ENCODE measurements around the gene PUM2.

Gene PUM2

GRCh38 chr2:20214566-20215182 is 136.0 kb downstream of the PUM2 start:
- no peak for DNase-seq

DNA sequence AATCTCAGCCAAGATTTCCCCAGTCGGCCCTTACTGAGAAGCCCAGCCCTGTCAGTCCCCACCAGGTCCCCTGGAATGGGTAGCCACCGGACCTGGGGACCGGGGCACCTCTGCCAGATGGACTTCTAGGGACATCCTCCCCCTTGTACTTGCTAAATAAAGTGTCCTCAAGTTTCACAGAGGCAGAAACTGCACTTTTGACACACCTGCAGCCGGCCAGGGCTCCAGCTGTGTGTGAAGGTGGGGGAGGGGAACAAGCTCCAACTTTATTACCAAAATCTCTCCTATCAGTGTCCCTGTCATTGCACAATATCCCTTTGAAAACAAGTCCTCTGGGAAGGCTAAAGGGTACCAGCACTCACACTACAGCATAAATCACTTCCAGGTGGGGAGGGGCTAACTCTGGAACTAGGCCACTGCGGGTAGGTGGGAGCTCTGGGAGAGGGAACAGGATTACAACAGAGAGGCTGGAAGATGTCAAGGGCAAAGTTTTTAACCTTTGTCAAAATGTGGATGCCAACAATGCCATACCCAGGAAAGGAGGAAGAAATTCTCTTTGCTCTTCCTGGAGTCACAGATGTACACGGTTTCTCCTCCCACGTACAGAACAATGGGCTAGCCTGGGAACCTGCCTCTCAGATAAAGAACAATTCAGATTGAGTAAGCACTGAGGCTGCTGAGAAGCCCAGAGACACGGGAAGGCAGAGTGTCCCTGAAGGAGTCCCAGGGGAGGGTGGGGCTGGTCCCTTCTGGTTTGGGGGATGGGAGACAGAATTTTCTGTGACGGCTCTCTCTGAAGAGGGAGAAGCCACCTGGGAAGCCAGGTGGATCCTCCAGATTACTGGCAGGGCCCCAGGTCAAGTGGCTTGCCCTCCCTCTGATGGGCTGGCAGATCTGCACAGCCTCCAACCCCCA is 136.7 kb downstream of the PUM2 start:
- DNase-seq: no peak

GRCh38 chr2:20212871-20213503 is 137.7 kb downstream of the PUM2 start:
- no peak for DNase-seq

DNA sequence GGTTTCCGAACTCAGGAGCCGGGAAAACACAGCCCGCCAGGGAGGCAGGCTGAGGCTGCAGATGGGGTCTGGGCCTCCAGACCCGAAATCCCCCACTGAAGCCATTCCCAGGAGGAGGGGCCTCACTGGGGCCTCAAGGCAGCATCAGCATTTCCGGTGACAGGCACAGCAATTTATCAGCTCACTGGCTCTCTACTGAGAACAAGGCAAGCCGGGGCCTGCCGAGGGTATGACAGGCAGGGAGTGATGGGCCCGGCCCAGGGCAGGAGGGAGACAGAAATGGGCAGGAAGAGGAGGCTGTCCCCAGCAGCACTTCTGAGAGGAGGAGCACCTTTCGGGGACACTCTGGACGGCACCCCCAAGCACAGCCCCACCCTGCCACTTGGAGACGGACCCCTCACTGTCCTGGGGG is 138.2 kb downstream of the PUM2 start:
- no peak for DNase-seq

- no peak for DNase-seq
These were observed 138.7 kb downstream of the PUM2 start for GRCh38 chr2:20211860-20212458.

- DNase-seq: no peak
These were observed 139.2 kb downstream of the PUM2 start for GRCh38 chr2:20211420-20211819.

DNA sequence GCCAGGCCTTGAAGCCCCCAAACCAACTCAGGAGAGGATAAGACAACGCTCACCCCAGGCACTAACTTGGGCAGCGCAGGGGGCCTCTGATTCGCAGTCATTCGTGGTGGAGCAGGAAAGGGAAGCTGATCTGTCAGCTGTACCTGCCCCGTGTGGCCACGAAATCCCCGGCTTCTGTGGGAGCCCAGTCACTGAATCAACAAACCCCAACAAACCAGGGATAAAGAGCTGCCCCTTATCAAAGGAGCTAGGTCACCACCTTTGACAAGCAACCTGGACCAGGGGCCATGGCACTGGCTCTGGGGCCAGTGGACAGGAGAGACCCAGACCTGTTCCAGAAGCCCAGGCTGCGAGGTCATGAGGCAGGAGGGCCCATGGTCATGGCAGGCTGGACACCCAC is 140.2 kb downstream of the PUM2 start:
- no peak for DNase-seq

DNA sequence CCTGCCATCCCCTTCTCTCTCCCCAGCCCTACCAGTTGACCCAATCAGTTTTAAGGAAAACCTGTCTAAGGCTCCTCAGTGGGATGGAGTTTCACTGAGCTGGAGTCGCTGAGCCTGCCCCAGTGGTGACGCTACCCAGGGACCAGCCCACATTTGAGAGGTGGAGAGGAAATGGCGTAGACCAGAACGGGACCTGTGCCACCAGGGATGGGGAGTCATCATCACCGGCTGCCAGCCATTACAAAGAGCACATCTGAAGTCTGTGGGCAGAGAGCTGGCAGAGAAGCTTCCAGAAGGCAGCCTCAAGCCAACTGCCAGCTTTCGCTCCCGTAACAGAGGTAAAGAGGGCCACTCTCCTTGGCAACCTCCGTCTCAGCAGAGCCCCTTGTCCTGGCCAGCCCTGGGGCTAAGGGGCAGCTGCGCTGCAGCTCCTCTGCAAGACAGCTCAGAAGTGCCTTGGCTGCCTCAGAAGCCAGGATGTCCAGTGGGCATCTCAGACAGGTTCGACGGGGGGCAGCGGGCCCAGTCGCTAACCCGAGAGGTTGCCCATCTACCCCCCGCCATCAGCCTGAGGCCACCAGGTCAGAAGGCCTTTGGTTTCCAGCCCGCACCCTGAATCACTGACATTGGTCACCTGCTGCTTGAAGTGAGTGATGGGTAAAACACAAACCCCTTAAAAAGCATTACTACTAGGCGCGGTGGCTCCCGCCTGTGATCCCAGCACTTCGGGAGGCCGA is 141.1 kb downstream of the PUM2 start:
- DNase-seq: no peak

DNA sequence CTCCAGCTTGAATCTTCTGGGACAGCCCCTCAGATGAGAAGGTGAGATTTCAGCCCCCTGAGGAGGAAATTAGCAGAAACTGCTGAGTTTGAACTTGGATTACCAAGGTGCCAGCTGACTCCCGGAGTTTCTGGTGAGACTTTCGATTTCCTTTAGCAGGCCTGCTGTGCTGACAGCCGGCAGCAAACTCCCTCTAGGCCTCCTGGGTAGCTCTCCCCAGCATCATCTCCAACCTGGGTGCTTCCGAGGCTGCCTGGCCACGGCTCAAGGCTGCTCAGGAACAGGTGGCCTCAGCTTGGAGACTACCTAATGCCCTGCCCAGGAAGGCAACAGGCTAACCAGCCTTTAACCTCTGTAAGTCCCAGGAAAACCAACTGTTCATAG is 142.2 kb downstream of the PUM2 start:
- no peak for DNase-seq

- DNase-seq: no peak
These were observed 143.6 kb downstream of the PUM2 start for GRCh38 chr2:20207051-20207450.

- no peak for DNase-seq
These were observed 144.6 kb downstream of the PUM2 start for GRCh38 chr2:20205915-20206524.

- DNase-seq: no peak
These were observed 145.6 kb downstream of the PUM2 start for GRCh38 chr2:20205069-20205468.

DNA sequence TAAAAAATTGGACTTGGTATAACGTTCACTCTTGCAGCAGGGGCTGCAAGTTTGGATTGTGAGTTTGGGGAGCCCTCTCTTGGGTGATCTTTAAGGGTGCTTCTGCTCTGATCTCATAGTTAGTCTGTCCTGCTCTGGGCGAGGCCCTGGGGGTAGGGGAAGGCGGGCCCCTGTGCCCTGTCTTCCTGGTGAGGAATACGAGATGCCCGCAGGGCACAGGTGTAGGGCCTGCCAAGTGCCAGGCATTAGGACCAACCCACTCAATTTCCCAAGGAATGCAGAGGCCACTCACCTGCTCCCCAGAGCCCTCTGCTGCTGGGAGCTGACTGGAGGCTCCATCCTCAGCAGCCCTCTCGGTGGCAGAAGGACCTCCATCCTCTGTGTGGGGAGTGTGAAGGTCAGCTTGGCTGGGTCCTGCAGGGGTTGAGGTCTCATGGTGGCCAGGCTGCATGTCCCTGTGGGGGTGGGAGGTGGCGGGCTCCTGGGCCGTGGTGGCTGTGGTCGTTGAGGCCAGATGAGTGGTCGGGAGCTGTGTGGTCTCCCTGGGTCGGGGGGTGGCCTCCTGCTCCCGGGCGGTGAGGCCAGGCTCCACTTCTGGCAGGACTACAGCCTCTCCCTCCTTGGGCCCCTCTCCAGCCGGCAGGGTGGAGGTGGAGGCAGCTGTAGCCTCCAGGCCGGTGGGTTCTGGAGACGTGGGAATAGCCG is 147.0 kb downstream of the PUM2 start:
- DNase-seq: no peak

DNA sequence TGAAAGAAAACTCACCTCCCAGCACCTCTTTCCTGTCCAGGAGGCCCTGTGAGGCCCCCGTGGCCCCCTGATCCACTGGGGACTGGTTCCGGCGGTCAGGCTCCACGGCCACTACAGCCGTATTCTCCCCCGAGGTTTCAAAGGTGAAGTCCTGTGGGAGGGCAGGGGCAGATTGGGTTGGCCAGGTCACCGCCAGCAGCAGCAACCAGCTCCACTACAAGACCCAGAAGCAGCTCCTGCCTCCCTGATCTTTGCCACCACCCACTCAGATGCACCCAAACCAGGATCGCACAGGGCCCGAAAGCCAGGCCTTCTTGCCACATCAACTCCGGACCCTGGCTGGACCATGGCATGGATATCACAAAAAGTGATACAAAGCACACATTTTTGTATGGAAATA is 147.6 kb downstream of the PUM2 start:
- DNase-seq: no peak

DNA sequence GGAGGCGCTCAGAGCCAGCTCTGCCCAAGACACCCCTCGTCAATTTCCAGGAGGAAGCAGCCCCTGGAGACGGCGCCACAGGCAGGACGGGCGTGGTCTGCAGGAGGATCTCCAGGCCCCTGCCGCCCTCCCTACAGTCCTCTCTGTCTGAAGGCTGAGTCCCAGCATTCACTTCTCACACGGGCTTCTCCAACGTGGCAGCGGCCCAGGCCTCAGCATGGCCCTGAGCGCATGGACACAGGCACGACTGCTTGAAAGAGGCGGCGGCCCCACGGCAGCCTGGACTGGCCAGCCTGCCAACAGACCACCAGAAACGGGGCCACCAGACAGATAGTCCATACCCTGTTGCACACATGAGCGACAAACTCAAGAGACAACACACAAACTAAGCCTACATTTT is 149.0 kb downstream of the PUM2 start:
- no peak for DNase-seq

GRCh38 chr2:20200697-20201555 is 149.7 kb downstream of the PUM2 start:
- DNase-seq: no peak

GRCh38 chr2:20199633-20200270 is 150.9 kb downstream of the PUM2 start:
- DNase-seq: no peak

GRCh38 chr2:20198796-20199632 is 151.6 kb downstream of the PUM2 start:
- DNase-seq: no peak
